ENCODE measurements around the gene C2orf92.
"Not testable (repeated sequence)": the region's sequence is repeated elsewhere in the genome, so short reads cannot be mapped to it uniquely, and the experiment has no call there.

Gene C2orf92

GRCh38 chr2:97695744-97696143, 26.2 kb downstream of the C2orf92 start:
- DNase-seq, result no peak

GRCh38 chr2:97697252-97698235, 28.0 kb downstream of the C2orf92 start:
- DNase-seq, result peak; percentile 67

- no peak for DNase-seq
Observed at GRCh38 chr2:97698530-97698929, 29.0 kb downstream of the C2orf92 start.

DNA sequence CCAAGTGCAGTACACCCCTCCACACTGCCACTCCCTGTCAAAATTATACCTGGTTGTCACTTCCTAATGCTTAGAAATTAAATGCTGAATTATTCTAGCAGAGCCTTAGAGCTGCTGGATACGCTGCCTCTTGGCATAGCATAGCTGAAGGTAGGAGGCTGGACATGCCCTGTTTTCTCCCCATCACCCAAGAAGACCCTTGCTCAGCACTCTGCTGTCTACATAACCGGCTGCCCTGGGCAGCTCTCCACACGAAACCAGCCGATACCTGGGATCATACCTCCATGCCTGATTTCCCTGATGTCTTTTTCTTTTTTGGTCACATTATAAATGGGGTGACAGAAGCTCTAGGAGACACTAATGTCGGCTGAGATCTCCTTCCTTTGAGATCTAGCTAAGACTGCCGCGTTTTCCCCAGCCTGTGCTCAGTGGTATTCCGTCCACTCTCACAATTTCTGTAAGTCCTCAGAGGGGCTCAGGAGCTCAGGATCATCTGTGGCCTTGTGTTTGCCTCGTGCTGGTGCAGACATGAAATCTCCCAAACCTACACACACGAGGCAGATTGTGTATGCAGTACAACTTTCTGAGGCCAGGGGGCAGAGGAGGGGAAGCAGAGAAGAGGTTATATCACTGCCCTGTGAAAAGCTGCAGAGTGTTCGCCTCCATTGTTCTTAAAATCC, 30.4 kb downstream of the C2orf92 start:
- peak; percentile 16 for DNase-seq

GRCh38 chr2:97701186-97701585, 31.7 kb downstream of the C2orf92 start:
- no peak for DNase-seq

GRCh38 chr2:97701851-97702465, 32.4 kb downstream of the C2orf92 start:
- no peak for DNase-seq

GRCh38 chr2:97702731-97703470, 33.4 kb downstream of the C2orf92 start:
- DNase-seq, result no peak

DNA sequence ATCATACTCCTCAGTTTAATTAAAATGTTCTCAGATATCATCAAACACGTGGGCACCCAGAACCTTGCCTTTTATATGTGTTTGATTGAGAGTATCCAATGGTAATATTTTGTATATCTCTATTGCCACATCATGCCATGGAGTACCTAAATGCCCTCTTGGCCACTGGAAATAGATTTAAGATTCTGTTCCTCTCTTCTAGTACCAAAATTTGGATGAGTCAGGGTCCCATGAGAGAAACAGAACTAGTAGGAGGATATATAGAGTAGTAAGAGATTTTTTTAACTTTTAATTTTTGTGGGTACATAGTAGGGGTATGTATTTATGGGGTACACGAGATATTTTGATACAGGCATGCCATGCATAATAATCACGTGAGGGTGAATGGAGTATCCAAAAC, 34.2 kb downstream of the C2orf92 start:
- no peak for DNase-seq

GRCh38 chr2:97704989-97705388, 35.5 kb downstream of the C2orf92 start:
- DNase-seq, result no peak

GRCh38 chr2:97706112-97706511, 36.6 kb downstream of the C2orf92 start:
- DNase-seq, result no peak

- no peak for DNase-seq
Observed at GRCh38 chr2:97706708-97707345, 37.3 kb downstream of the C2orf92 start.

GRCh38 chr2:97707362-97708047, 38.0 kb downstream of the C2orf92 start:
- no peak for DNase-seq

DNA sequence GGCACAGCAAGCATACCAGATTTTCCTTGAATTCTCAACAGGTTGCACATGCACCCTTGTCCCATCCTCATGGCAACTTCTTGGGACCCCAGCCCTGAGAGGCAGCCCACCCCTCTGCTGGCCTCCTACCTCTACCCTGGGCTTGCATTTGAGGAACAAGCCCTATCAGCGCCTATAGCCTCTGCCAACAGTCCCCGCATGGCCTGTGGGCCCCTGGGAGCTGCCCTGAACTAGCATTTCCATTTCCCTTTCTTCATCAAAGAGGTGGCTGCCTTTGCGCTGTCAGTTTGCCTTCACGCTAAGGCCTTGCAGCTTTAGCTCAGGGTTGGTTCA, 38.5 kb downstream of the C2orf92 start:
- DNase-seq, result no peak

DNA sequence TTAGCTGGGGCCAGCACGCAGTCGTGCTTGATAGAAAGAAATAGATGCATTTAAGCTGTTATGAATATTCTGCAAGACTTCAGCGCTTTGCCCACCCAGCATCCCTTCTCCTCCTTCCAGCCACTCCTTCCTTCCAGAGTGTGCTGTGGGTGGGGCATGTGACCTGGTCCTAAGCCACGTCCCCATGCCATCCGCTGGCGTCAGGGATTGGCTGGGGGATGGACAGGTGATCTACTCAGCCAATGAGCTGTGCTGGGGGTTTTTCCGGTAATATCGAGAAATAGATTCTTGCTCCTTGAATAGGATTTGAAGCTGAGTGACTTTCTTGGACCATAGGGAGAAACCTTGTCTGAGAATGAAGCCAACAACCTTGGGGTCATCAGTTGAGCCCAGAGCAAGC, 39.1 kb downstream of the C2orf92 start:
- DNase-seq, result no peak

DNA sequence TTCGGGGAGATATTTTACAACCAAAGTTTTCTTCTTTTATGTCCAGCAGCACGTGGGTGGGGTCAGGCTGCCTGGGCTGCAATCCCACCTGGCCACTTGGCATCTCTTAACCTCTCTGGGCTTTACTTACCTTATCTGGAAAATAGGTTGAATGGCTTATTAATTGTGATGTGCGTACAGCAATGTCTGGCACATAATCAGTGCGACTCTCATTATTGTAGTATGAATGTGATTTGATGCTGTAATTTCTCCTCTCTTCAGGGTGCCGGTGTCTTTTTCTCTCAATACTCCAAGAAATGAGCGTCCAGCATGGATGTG, 41.8 kb downstream of the C2orf92 start:
- DNase-seq, result no peak

DNA sequence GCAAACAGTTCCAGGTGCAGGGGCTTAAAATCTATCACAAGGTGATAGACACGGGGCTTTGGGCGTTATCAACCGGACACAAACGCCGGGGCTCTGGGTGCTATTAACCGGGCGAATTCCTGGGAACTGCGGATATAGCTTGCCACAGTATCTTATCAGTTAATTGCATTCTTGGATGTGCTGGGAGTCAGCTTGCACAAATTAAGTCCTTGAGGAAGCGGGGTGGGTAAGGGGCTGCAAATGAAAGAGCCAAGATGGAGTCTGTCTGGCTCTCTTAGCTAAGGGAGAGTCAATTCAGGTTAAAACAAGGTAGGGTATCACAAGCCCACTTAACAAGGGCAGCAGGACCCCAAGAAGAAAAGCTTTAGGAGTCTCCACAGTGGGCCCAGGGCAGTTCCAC, 42.7 kb downstream of the C2orf92 start:
- DNase-seq, result not testable (repeated sequence)

DNA sequence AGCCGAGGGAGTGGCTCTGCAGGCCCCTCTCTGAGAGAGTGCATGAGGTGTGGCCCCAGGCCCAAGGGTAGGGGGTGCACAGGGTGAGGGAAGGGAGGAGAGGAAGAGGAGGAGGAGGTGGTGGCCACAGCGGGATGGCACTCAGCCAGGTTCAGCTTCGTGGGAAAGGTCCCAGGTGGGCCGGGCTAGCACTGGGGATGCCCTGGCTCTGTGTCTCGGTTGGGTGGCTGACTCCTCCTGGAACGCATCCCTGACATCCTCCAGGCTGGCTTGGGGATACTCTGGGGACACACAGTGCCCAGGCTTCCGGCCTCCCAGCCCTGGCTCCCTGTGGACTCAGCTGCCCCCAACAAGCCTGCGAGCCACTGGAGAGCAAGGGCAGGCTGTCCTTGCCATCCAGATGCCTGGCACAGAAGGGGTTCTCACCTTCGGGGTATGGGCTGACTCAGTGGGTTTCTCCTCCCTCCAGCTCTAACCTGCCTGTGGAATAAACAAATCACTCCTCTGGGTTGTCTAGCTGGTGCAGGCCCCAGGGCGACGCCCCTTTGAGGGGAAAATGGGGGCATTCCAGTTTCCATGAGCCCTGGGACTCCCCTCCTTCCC, 43.3 kb downstream of the C2orf92 start:
- no peak for DNase-seq

DNA sequence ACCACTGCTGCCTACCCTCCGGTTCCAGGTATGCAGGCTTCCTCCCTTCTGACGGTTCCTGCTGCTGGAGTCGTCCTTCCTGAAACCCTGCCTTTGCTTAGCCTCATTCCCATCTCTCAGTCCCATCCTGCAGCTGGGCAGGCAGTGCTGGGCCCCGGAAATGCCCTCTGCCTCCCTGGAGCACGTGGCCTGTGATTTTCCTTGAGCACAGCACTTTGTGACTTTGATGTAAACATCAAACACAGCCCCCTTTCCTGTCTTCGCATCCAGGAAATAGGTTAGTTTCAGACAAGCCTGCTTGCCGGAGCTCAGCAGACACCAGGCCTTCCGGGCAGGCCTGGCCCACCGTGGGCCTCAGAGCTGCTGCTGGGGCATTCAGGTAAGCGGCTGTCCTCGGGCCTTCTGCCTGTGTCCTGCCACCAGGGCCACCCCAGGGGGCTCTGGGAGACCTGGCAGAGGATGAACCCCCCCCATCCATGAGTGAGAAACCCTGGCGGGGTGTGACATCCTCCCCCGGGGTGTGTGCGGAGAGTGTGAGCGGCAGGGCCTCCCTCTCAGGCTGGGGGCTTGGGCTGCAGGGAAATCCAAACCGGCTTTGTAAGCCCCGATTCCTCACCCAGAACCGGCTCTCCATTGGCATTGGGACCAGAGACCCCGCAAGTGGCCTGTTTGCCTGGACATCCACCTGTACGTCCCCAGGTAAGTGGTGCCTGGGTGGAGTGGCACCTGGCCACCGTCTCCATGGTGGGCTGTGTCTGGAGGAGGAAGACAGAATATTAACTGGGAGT, 44.0 kb downstream of the C2orf92 start, which contains the start of gene ZAP70:
TSS of gene ZAP70 (plus strand) at position 281 of the 788 bp plus-strand sequence. CDS start 10,461 bp downstream, outside the sequence.
- DNase-seq, result no peak

DNA sequence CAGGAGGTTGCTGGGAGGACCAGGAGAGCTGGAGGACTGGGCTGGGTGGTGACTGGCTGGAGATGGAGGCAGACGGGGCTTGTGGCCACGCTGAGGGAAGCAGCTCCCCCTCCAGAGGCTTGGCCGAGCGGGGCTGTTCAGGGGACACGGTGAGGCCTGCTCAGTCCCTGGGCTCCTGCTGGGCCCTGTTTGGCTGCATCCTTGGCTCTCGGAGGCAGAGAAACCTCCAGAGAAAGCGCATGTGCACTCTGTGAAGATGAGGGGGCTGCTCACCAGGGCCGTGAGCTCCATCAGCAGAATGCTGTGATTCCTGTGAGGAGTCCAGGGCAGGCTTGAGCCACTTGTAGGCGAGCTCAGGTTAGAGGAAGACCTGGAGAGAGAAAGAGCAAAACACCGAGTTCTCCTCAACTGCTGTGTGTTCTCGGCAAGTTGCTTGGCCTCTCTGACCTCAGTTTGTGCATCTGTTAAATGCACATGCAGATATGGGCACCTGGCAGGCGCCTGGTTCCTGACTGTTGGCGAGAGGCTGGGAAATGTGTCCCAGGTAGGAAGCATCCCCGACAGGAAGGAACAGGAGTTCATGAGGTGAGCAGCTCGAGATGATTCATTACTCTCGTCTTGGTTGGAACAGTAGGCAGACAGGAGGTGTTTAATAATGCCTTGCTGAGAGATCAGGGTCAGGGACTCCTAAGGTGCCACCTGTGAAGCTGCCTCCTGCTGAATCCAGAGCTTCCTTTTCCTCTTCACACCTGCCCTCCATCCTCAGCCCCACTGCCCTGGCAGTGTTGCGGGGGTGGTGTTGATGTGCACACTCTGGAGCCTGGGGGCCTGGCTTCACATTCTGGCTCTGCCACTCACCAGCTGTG, 44.8 kb downstream of the C2orf92 start:
- DNase-seq, result no peak

Measured in T1000 (cell line).